H1 (cell line): ENCODE results near the gene SPRR3. TPM values are rescaled to one million over a fixed set of nuclear protein-coding genes. Genes with fewer than 3 reads are reported as not detected.

ENCODE experiments used
- EZH2 ChIP-seq: fragments of 200-600 bp; sonication (generic); IDR thresholded peaks from 2 replicates; pipeline ENCODE4 v1.7.1; 2012; ENCODE audit warnings: low read depth, mild to moderate bottlenecking, moderate library complexity, low read length, inconsistent platforms; ENCODE audit not compliant: severe bottlenecking
- GABPA ChIP-seq: IDR thresholded peaks from 2 replicates; pipeline ENCODE4 v1.6.1; 2011; ENCODE audit warnings: mild to moderate bottlenecking, low read length, moderate library complexity, borderline replicate concordance; ENCODE audit not compliant: insufficient read depth
- HDAC2 ChIP-seq, 2 experiments: fragments of 300-600 bp in 1 of 2; sonication (generic) in 1 of 2; IDR thresholded peaks; 2 replicates each; pipeline ENCODE4 v1.6.1; 2011 to 2012; ENCODE audit warnings: low read depth in 2 of 2, low read length in 2 of 2, mild to moderate bottlenecking in 2 of 2, moderate library complexity in 2 of 2, borderline replicate concordance in 1 of 2, inconsistent platforms in 1 of 2
- KDM5A ChIP-seq: fragments of 200-600 bp; IDR thresholded peaks from 2 replicates; pipeline ENCODE4 v1.7.1; 2012; ENCODE audit warnings: mild to moderate bottlenecking, low read length, inconsistent platforms, mixed read lengths
- RBBP5 ChIP-seq: IDR thresholded peaks from 2 replicates; pipeline ENCODE4 v1.7.1; 2012; ENCODE audit warnings: low read depth, mild to moderate bottlenecking, inconsistent platforms, low read length, moderate library complexity, borderline replicate concordance
- TCF12 ChIP-seq: IDR thresholded peaks from 2 replicates; pipeline ENCODE4 v1.6.1; 2011; ENCODE audit warnings: low read depth, mild to moderate bottlenecking, low read length
- ZNF274 ChIP-seq: IDR thresholded peaks from 2 replicates; pipeline ENCODE4 v1.7.0; 2012; ENCODE audit warnings: low read length, borderline replicate concordance; ENCODE audit errors: extremely low read depth
- polyA plus RNA-seq, 7 experiments: library from polyadenylated mRNA; depleted of rRNA in 3 of 7; stranded (reverse) in 5 of 7; unstranded in 2 of 7; fragments of >200 nt in 5 of 7; fragments of 200-250 nt in 2 of 7; gene quantifications; 1 replicate in 5 of 7; 2 replicates in 1 of 7; 4 replicates in 1 of 7; pipeline versions ENCODE4 v1.2.1 to v1.2.3, GENCODE V29; 2011 to 2013; ENCODE audit warnings: missing spikeins in 2 of 7, mixed read lengths in 2 of 7
- total RNA-seq: library from RNA; stranded (reverse); fragmentation: NEBNext Ultra II Directional; extraction: Animal tissue kit (Norgen Biotek cat#: 25700); gene quantifications from 2 replicates; pipeline ENCODE4 v1.2.1, GENCODE V29; 2021
- TF ChIP-seq, protein P1 (sequence below): fragments of 300-600 bp; sonication (generic); IDR thresholded peaks from 2 replicates; pipeline ENCODE4 v1.7.1; 2012; ENCODE audit warnings: low read length, moderate library complexity, mild to moderate bottlenecking, inconsistent platforms; ENCODE audit not compliant: insufficient replicate concordance
- TF ChIP-seq, protein P2 (sequence below): IDR thresholded peaks from 2 replicates; pipeline ENCODE4 v1.6.1; 2012; ENCODE audit warnings: low read length, inconsistent platforms

Gene SPRR3
- total and polyA plus RNA-seq, 2 of the 8 experiments (the other 6 are each of a cell fraction or from before 2014, with no cell fraction given): not detected

DNA sequence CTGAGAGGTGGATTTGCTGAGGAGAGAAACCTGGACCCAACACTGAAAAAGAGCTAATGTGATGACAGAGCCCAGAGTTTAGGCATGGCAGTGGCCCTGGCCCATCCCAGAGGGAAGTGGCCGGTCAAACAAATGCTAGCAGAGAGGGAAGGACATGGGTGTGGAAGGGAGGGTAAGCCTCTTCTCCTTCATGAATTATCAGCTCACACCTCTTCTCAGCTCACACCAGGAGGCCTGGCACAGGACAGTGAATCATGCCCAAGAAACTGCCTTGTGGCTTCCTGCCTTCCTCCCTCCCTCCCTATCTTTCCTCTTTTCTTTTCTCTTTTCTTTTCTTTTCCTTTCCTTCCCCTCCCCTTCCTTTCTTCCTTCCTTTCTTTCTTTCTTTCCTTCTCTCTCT is 1.3 kb upstream of the SPRR3 start (continued):
- TF ChIP-seq, protein P1, sequence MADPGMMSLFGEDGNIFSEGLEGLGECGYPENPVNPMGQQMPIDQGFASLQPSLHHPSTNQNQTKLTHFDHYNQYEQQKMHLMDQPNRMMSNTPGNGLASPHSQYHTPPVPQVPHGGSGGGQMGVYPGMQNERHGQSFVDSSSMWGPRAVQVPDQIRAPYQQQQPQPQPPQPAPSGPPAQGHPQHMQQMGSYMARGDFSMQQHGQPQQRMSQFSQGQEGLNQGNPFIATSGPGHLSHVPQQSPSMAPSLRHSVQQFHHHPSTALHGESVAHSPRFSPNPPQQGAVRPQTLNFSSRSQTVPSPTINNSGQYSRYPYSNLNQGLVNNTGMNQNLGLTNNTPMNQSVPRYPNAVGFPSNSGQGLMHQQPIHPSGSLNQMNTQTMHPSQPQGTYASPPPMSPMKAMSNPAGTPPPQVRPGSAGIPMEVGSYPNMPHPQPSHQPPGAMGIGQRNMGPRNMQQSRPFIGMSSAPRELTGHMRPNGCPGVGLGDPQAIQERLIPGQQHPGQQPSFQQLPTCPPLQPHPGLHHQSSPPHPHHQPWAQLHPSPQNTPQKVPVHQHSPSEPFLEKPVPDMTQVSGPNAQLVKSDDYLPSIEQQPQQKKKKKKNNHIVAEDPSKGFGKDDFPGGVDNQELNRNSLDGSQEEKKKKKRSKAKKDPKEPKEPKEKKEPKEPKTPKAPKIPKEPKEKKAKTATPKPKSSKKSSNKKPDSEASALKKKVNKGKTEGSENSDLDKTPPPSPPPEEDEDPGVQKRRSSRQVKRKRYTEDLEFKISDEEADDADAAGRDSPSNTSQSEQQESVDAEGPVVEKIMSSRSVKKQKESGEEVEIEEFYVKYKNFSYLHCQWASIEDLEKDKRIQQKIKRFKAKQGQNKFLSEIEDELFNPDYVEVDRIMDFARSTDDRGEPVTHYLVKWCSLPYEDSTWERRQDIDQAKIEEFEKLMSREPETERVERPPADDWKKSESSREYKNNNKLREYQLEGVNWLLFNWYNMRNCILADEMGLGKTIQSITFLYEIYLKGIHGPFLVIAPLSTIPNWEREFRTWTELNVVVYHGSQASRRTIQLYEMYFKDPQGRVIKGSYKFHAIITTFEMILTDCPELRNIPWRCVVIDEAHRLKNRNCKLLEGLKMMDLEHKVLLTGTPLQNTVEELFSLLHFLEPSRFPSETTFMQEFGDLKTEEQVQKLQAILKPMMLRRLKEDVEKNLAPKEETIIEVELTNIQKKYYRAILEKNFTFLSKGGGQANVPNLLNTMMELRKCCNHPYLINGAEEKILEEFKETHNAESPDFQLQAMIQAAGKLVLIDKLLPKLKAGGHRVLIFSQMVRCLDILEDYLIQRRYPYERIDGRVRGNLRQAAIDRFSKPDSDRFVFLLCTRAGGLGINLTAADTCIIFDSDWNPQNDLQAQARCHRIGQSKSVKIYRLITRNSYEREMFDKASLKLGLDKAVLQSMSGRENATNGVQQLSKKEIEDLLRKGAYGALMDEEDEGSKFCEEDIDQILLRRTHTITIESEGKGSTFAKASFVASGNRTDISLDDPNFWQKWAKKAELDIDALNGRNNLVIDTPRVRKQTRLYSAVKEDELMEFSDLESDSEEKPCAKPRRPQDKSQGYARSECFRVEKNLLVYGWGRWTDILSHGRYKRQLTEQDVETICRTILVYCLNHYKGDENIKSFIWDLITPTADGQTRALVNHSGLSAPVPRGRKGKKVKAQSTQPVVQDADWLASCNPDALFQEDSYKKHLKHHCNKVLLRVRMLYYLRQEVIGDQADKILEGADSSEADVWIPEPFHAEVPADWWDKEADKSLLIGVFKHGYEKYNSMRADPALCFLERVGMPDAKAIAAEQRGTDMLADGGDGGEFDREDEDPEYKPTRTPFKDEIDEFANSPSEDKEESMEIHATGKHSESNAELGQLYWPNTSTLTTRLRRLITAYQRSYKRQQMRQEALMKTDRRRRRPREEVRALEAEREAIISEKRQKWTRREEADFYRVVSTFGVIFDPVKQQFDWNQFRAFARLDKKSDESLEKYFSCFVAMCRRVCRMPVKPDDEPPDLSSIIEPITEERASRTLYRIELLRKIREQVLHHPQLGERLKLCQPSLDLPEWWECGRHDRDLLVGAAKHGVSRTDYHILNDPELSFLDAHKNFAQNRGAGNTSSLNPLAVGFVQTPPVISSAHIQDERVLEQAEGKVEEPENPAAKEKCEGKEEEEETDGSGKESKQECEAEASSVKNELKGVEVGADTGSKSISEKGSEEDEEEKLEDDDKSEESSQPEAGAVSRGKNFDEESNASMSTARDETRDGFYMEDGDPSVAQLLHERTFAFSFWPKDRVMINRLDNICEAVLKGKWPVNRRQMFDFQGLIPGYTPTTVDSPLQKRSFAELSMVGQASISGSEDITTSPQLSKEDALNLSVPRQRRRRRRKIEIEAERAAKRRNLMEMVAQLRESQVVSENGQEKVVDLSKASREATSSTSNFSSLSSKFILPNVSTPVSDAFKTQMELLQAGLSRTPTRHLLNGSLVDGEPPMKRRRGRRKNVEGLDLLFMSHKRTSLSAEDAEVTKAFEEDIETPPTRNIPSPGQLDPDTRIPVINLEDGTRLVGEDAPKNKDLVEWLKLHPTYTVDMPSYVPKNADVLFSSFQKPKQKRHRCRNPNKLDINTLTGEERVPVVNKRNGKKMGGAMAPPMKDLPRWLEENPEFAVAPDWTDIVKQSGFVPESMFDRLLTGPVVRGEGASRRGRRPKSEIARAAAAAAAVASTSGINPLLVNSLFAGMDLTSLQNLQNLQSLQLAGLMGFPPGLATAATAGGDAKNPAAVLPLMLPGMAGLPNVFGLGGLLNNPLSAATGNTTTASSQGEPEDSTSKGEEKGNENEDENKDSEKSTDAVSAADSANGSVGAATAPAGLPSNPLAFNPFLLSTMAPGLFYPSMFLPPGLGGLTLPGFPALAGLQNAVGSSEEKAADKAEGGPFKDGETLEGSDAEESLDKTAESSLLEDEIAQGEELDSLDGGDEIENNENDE: no peak
- TF ChIP-seq, protein P2, sequence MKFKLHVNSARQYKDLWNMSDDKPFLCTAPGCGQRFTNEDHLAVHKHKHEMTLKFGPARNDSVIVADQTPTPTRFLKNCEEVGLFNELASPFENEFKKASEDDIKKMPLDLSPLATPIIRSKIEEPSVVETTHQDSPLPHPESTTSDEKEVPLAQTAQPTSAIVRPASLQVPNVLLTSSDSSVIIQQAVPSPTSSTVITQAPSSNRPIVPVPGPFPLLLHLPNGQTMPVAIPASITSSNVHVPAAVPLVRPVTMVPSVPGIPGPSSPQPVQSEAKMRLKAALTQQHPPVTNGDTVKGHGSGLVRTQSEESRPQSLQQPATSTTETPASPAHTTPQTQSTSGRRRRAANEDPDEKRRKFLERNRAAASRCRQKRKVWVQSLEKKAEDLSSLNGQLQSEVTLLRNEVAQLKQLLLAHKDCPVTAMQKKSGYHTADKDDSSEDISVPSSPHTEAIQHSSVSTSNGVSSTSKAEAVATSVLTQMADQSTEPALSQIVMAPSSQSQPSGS: no peak
- no peak for TF ChIP-seq EZH2
- TF ChIP-seq ZNF274: no peak
- no peak for TF ChIP-seq KDM5A
- no peak for TF ChIP-seq HDAC2 (IDR thresholded peaks at IDR 0.05; ENCODE audit: borderline replicate concordance in 1 of 2, low read depth in 2 of 2, low read length in 2 of 2)
- no peak for TF ChIP-seq RBBP5
- TF ChIP-seq TCF12: no peak
- TF ChIP-seq GABPA: no peak
- TF ChIP-seq, all 59 proteins: peak for 0
